ENCODE results near the gene HSPB6.

GRCh38 chr19:35725216-35725861 lies 31.5 kb downstream of the HSPB6 start:
- TF ChIP-seq CTCF (conservative IDR thresholded peaks at IDR 0.05; ENCODE audit: low read length) (no peak), EZH2phosphoT487 (IDR thresholded peaks at IDR 0.05; ENCODE audit: borderline replicate concordance) (no peak)
